Keratinocyte (primary cell): ENCODE measurements around the gene MED12L. TPM values are rescaled to one million over a fixed set of nuclear protein-coding genes. Genes with fewer than 3 reads are reported as not detected.

Source experiments
- DNase-seq: peaks from one replicate; pipeline ENCODE4 v3.0.0-alpha.2; 2011; ENCODE audit warnings: low read depth, missing footprints, low spot score
- FAIRE-seq: peaks from 2 replicates; lab custom pipeline; 2011; peaks lifted over from hg19 to GRCh38; lab: Jason Lieb, UNC
- H2AFZ ChIP-seq: 2 replicates; pipeline ENCODE4 v1.6.0; 2012; ENCODE audit warnings: low read length, control low read depth, inconsistent platforms; ENCODE audit not compliant: control insufficient read depth
- H3K27ac ChIP-seq: 2 replicates; pipeline ENCODE4 v1.5.1; 2011; ENCODE audit warnings: low read length; ENCODE audit not compliant: control insufficient read depth, insufficient read depth
- H3K27me3 ChIP-seq: 3 replicates; pipeline ENCODE4 v1.6.0; 2011; ENCODE audit warnings: low read length; ENCODE audit not compliant: control insufficient read depth, insufficient read depth; ENCODE audit errors: extremely low read depth
- H3K36me3 ChIP-seq, 2 experiments: 2 replicates in 1 of 2; 3 replicates in 1 of 2; pipeline ENCODE4 v1.5.1; 2011; ENCODE audit warnings: low read length in 2 of 2, mild to moderate bottlenecking in 1 of 2; ENCODE audit not compliant: control insufficient read depth in 2 of 2, insufficient read depth in 2 of 2; ENCODE audit errors: extremely low read depth in 1 of 2
- H3K4me1 ChIP-seq: 3 replicates; pipeline ENCODE4 v1.5.1; 2011; ENCODE audit warnings: low read length; ENCODE audit not compliant: control insufficient read depth, insufficient read depth; ENCODE audit errors: extremely low read depth
- H3K4me2 ChIP-seq: 3 replicates; pipeline ENCODE4 v1.6.0; 2011; ENCODE audit warnings: low read depth, low read length; ENCODE audit not compliant: control insufficient read depth, insufficient read depth; ENCODE audit errors: extremely low read depth
- H3K4me3 ChIP-seq, 3 experiments: fragments of 200-600 bp in 1 of 3; sonication (generic) in 1 of 3; 2 replicates in 2 of 3; 3 replicates in 1 of 3; pipeline ENCODE4 v1.5.1; 2011 to 2016; ENCODE audit warnings: low read length in 3 of 3, mild to moderate bottlenecking in 3 of 3, control low read depth in 2 of 3, inconsistent platforms in 1 of 3, low read depth in 1 of 3, mixed read lengths in 1 of 3, mixed run types in 1 of 3, moderate library complexity in 1 of 3; ENCODE audit not compliant: control insufficient read depth in 2 of 3, insufficient read depth in 2 of 3; ENCODE audit errors: extremely low read depth in 1 of 3
- H3K79me2 ChIP-seq: 2 replicates; pipeline ENCODE4 v1.6.0; 2012; ENCODE audit warnings: low read length; ENCODE audit not compliant: control insufficient read depth, insufficient read depth
- H3K9ac ChIP-seq: 3 replicates; pipeline ENCODE4 v1.6.0; 2011; ENCODE audit warnings: low read length; ENCODE audit not compliant: control insufficient read depth, insufficient read depth; ENCODE audit errors: extremely low read depth
- H3K9me1 ChIP-seq: 3 replicates; pipeline ENCODE4 v1.6.0; 2011; ENCODE audit warnings: low read length; ENCODE audit not compliant: control insufficient read depth, insufficient read depth; ENCODE audit errors: extremely low read depth
- H3K9me3 ChIP-seq: 2 replicates; pipeline ENCODE4 v1.5.1; 2012; ENCODE audit warnings: low read depth, low read length; ENCODE audit not compliant: control insufficient read depth
- H4K20me1 ChIP-seq: 3 replicates; pipeline ENCODE4 v1.6.0; 2011; ENCODE audit warnings: low read length; ENCODE audit not compliant: control insufficient read depth, insufficient read depth; ENCODE audit errors: extremely low read depth
- CTCF ChIP-seq, 3 experiments: IDR thresholded peaks in 1 of 3; conservative IDR thresholded peaks in 1 of 3; optimal IDR thresholded peaks in 1 of 3; 2 replicates in 2 of 3; 3 replicates in 1 of 3; pipeline versions ENCODE3 to v1.5.1; 2011; ENCODE audit warnings: low read length in 3 of 3, mild to moderate bottlenecking in 3 of 3, moderate library complexity in 2 of 3, control low read depth in 1 of 3, inconsistent platforms in 1 of 3; ENCODE audit not compliant: insufficient read depth in 2 of 3; ENCODE audit errors: extremely low read depth in 1 of 3
- EZH2 ChIP-seq: IDR thresholded peaks from one replicate; pipeline ENCODE4 v1.6.1; 2012; ENCODE audit warnings: inconsistent platforms, mild to moderate bottlenecking, low read length, moderate library complexity
- dilution Hi-C: fragments of 300-500 bp; cut with MboI; formaldehyde crosslinking; loops from one replicate; pipeline ENCODE4 v1.7.0; 2020; ENCODE audit warnings: low sequenced_read_pairs; ENCODE audit not compliant: extremely low pct_ligation_motif_present
- polyA plus RNA-seq, 5 experiments: library from polyadenylated mRNA; depleted of rRNA in 3 of 5; stranded (reverse) in 3 of 5; stranded (forward) in 1 of 5; unstranded in 1 of 5; fragments of >200 nt; gene quantifications; 1 replicate in 1 of 5; 2 replicates in 3 of 5; 3 replicates in 1 of 5; pipeline versions ENCODE4 v1.2.1 to v1.2.3, GENCODE V29; 2011 to 2012; ENCODE audit warnings: missing spikeins in 2 of 5, low read depth in 1 of 5, low replicate concordance in 1 of 5

MED12L gene
- polyA plus RNA-seq, 1 donor (not counting 4 experiments of a cell fraction or from before 2014, with no cell fraction given), result 0.04 TPM

DNA sequence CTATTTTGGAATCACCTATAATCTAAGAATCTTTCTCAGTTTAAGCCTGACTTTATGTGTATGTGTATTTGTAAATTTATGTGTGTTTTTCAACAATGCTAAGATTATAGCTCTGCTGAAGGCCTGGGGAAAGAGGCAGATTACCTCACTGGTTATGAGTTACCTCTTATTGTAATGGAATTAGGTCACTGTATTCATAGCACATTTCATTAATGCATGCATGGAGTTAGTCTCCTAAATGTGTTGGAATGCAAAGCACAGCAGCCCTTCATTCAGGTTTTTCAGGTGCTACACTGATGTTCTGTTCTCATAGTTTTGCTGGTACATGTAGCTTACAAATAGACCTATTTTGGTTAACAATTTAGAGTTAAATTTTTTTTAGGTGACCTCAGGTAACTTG, 221.7 kb downstream of the MED12L start:
- no peaks in the 10 kb centered on the region for H3K9me1 ChIP-seq
- H3K4me1 ChIP-seq, result peaks cover 80% of the 10 kb centered on the region
- no peak overlapping the region for H3K4me3 ChIP-seq
- H3K9me3 ChIP-seq, result no peaks in the 10 kb centered on the region
- FAIRE-seq, result peak; percentile 66
- peak overlapping the region; percentile 59 for H3K9ac ChIP-seq
- H3K79me2 ChIP-seq, result peaks cover 78% of the 10 kb centered on the region
- H2AFZ ChIP-seq, result no peak overlapping the region
- H3K27me3 ChIP-seq, result no peaks in the 10 kb centered on the region
- H4K20me1 ChIP-seq, result no peaks in the 10 kb centered on the region
- peaks cover 8 to 16% of the 10 kb centered on the region in 2 experiments for H3K36me3 ChIP-seq
- dilution Hi-C loops, result no loop called here
- no peak for DNase-seq
- H3K27ac ChIP-seq, result peak overlapping the region; percentile 98
- TF ChIP-seq CTCF (optimal IDR thresholded peaks at IDR 0.05 in 1 of 3, IDR thresholded peaks at IDR 0.05 in 1 of 3, conservative IDR thresholded peaks at IDR 0.05 in 1 of 3; ENCODE audit: extremely low read depth in 1 of 3, insufficient read depth in 2 of 3, low read length in 3 of 3) (no peak), EZH2 (no peak)
- H3K4me2 ChIP-seq, result peak overlapping the region; percentile 93

DNA sequence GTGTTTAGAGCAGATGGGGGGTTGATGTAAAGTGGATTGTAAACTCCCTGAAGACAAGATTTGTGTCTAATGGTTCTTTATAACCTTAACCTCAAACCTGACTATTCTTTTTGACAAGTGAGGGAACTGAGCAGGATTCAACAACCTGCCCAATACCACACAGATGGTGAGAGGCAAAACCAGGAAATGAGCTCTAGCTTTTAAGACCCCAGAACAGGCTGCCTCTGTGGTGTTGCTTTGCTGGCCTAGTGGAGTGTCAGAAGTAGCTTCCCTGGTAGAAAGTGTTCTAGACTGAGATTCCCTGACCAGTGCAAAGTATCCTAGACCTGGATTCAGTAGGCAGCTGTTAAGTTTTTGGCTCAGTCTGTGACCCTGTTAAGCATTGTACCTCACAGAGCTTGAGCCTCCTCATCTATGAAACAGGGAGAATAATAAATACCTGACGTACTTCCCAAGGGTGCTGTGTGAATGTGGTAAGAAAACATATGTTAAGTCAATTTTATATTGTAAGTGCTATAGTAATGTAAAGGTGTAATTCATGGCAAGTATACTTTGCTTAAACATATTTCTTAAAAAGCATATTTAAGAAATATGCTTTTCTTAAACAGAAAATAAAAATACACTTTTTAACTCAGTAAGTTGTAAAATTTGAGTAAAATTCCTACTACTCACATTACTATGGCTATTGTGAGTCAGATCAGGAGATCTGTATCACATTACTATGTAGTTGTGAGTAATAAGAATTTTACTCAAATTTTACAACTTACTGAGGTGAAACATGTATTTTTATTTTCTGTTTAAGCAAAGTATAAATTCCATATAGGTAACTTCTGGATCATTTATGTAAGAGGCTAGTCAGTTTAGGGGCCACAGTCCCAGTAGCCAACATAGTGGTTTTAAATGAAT, 222.4 kb downstream of the MED12L start:
- H3K79me2 ChIP-seq, result peaks cover 80% of the 10 kb centered on the region
- H4K20me1 ChIP-seq, result peaks cover under 1% of the 10 kb centered on the region
- H3K9me3 ChIP-seq, result no peaks in the 10 kb centered on the region
- TF ChIP-seq CTCF (optimal IDR thresholded peaks at IDR 0.05 in 1 of 3, IDR thresholded peaks at IDR 0.05 in 1 of 3, conservative IDR thresholded peaks at IDR 0.05 in 1 of 3; ENCODE audit: extremely low read depth in 1 of 3, insufficient read depth in 2 of 3, low read length in 3 of 3) (no peak), EZH2 (no peak)
- no peak for DNase-seq
- H3K27me3 ChIP-seq, result no peaks in the 10 kb centered on the region
- peaks cover 8 to 16% of the 10 kb centered on the region in 2 experiments for H3K36me3 ChIP-seq
- H3K27ac ChIP-seq, result peak overlapping the region; percentile 98
- H3K4me1 ChIP-seq, result peaks cover 78% of the 10 kb centered on the region
- H3K4me2 ChIP-seq, result peak overlapping the region; percentile 93
- dilution Hi-C loops, result no loop called here
- peak overlapping the region in 1 of 3 experiments; percentile 10 for H3K4me3 ChIP-seq
- H3K9me1 ChIP-seq, result no peaks in the 10 kb centered on the region
- no peak overlapping the region for H2AFZ ChIP-seq
- peak overlapping the region; percentile 59 for H3K9ac ChIP-seq
- peak; percentile 32 for FAIRE-seq
